Ishikawa (cell line): Measurements from ENCODE around the gene DCN.

Experiments
- CEBPB ChIP-seq: IDR thresholded peaks from 2 replicates; pipeline ENCODE4 v1.6.1; 2012
- CREB1 ChIP-seq: IDR thresholded peaks from 2 replicates; pipeline ENCODE4 v1.6.1; 2012; ENCODE audit warnings: low read depth
- EGR1 ChIP-seq: IDR thresholded peaks from 2 replicates; pipeline ENCODE4 v1.6.1; 2012
- EP300 ChIP-seq: IDR thresholded peaks from 2 replicates; pipeline ENCODE4 v1.6.1; 2012; ENCODE audit warnings: borderline replicate concordance
- MAX ChIP-seq: IDR thresholded peaks from 2 replicates; pipeline ENCODE4 v1.6.1; 2012
- NFIC ChIP-seq: IDR thresholded peaks from 2 replicates; pipeline ENCODE4 v1.6.1; 2012
- RAD21 ChIP-seq: IDR thresholded peaks from 2 replicates; pipeline ENCODE4 v1.6.1; 2012; ENCODE audit warnings: low read depth
- REST ChIP-seq: IDR thresholded peaks from 2 replicates; pipeline ENCODE4 v1.6.1; 2012; ENCODE audit warnings: low read depth, mild to moderate bottlenecking
- TAF1 ChIP-seq: IDR thresholded peaks from 2 replicates; pipeline ENCODE4 v1.6.1; 2012; ENCODE audit warnings: low read depth, mild to moderate bottlenecking
- TCF12 ChIP-seq: IDR thresholded peaks from 2 replicates; pipeline ENCODE4 v1.6.1; 2012; ENCODE audit warnings: low read depth
- TEAD4 ChIP-seq: IDR thresholded peaks from 2 replicates; pipeline ENCODE4 v1.6.1; 2012
- USF1 ChIP-seq: IDR thresholded peaks from 2 replicates; pipeline ENCODE4 v1.6.1; 2012
- YY1 ChIP-seq: IDR thresholded peaks from 2 replicates; pipeline ENCODE4 v1.6.1; 2012; ENCODE audit warnings: low read depth
- ZBTB7A ChIP-seq: IDR thresholded peaks from 2 replicates; pipeline ENCODE4 v1.6.1; 2012; ENCODE audit warnings: low read depth

The DCN gene

GRCh38 chr12:91098941-91099340 is 83.7 kb downstream of the DCN start:
- no peak for TF ChIP-seq EP300
- no peak for TF ChIP-seq YY1
- no peak for TF ChIP-seq MAX
- no peak for TF ChIP-seq TAF1
- TF ChIP-seq USF1 = no peak
- no peak for TF ChIP-seq TCF12
- no peak for TF ChIP-seq NFIC
- TF ChIP-seq REST = no peak
- no peak for TF ChIP-seq TEAD4

GRCh38 chr12:91098461-91098860 is 84.2 kb downstream of the DCN start:
- TF ChIP-seq RAD21 (no peak), TEAD4 (no peak), YY1 (no peak), USF1 (no peak), MAX (no peak)

- no peak for TF ChIP-seq CEBPB
- no peak for TF ChIP-seq YY1
- TF ChIP-seq CREB1 = no peak
- no peak for TF ChIP-seq TAF1
- no peak for TF ChIP-seq TEAD4
- TF ChIP-seq EGR1 = no peak
- no peak for TF ChIP-seq USF1
- no peak for TF ChIP-seq MAX
- no peak for TF ChIP-seq ZBTB7A
- TF ChIP-seq REST = no peak
- no peak for TF ChIP-seq RAD21
- no peak for TF ChIP-seq EP300
- no peak for TF ChIP-seq TCF12
- TF ChIP-seq NFIC = no peak
Measured at GRCh38 chr12:91094957-91095356, 87.7 kb downstream of the DCN start.

GRCh38 chr12:91094032-91094662 is 88.5 kb downstream of the DCN start:
- TF ChIP-seq CEBPB (no peak), CREB1 (no peak)

GRCh38 chr12:91093341-91093740 is 89.3 kb downstream of the DCN start:
- TF ChIP-seq TEAD4 (no peak), USF1 (no peak), TCF12 (no peak), ZBTB7A (no peak), EP300 (no peak), TAF1 (no peak), RAD21 (no peak)
